NCI-H2196 (cell line): ENCODE measurements around the gene PDE6D.

Experiments
- DNase-seq: peaks from one replicate; lab custom pipeline; 2025; ENCODE audit not compliant: unreplicated experiment; lab: John Stamatoyannopoulos, UW

Gene PDE6D

GRCh38 chr2:231708773-231709635 is 72.1 kb downstream of the PDE6D start:
- no peak for DNase-seq

- DNase-seq, result peak; percentile 99
These were observed 72.9 kb downstream of the PDE6D start, which contains the start of gene PTMA for GRCh38 chr2:231707927-231708772. PTMA (plus strand) TSS chr2:231708525; CDS start chr2:231708707, 182 bp downstream.

- no peak for DNase-seq
These were observed 73.5 kb downstream of the PDE6D start for GRCh38 chr2:231707625-231707926.

DNA sequence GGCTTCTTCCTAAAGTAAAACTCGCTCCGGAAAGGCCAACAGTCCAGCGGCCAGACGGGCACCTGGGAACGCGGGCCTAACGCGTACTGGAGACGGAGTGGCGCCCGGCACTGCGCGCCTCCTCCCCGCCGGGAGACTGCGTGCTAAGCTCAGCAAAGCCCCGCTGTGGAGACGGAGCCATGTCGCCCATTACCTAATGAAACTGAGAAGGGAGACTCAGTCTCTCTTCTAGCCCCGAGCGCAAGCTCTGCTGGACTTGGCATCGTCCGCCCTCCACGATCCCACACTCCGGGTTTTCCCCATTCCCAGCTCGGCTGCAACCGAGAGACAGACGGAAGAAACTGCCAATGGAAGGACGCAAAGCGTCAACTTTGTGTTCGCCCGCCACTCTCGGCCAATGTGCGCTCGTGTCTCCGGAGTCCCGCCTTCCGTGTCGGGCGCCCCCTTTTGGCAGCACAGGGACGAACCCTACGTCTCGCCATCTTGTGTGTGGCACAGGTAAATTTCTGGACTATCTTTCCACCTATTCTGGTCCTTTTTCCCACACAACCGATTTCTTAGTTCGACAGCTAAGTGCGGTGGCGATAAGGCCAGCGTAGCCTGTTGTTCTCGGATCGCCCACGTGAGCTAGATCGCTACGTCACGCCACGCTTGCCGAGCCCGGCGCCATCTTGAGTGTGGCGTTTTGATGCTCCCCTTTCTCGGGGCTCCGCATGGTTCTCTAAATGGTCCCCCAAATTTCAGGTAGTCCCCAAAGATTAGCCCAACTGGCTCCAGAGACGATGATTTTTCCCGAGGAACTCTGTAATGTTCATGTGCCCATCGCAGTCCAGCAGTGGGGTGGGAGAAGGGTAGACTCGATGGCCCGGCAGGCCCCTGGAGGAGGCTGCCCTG is 74.1 kb downstream of the PDE6D start:
- peak; percentile 99 for DNase-seq

GRCh38 chr2:231704017-231704416 is 77.1 kb downstream of the PDE6D start:
- no peak for DNase-seq

DNA sequence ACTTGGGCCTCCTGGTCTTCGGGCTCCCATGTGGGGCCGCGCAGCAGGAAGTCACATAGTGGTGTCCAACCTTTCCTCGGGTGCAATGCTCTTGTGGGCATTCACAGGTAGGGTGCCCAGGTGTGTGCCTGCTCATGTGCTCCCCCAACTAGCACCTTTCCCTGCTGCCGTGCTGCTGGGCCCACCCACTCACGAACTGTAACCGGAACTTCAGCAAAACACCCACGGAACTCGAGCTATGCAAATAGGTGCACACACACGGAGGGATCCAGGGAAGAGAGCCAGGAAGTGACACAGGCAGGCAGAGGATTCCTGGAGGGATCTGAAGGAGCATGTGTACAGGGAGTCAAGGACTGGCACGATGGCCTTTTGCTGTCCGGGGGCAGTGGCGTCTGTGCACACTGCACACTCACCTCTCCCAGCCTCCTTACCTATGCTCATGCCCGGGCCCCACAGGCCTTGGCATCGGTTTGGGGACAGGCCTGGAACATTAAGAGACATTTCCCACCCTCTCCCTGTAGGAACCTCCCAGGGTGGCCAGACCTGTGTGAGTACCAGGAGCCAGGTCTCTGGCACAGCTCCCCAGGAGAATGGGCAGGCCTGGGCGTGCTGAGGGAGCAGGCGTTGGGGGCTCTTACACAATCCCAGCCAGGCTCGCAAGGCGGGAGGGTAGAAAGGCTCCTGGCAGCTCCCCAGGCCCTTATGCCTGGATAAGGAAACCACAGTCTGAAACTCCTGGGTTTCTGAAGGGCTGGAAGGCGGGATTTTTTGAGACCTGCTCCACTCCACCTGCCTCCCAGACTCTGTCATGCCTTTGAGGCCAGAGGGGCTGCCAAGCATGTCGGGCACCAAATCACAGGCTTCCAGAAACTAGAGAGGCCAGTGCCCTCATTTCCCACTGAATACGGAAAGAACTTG is 79.4 kb downstream of the PDE6D start:
- DNase-seq, result peak; percentile 93

GRCh38 chr2:231699006-231699405 is 82.1 kb downstream of the PDE6D start:
- DNase-seq, result no peak

DNA sequence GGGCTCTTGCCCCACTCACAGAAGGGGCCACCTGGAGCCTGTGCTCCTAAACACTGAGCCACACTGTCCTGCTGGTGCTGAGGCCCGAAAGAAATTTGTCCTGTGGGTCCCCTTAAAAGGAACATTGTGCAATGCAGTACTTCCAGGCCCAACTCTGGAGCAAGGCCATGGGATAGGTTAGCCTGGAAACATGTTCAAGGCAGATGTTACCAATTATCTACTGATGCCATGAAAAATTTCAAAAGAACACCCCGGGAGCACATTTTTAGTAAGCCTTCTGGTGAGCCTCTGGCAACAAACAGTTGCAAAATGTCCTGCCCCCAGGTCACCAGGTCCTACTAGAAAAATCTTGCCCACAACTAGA is 85.1 kb downstream of the PDE6D start:
- DNase-seq, result no peak

- no peak for DNase-seq
These were observed 87.1 kb downstream of the PDE6D start for GRCh38 chr2:231693956-231694355.

DNA sequence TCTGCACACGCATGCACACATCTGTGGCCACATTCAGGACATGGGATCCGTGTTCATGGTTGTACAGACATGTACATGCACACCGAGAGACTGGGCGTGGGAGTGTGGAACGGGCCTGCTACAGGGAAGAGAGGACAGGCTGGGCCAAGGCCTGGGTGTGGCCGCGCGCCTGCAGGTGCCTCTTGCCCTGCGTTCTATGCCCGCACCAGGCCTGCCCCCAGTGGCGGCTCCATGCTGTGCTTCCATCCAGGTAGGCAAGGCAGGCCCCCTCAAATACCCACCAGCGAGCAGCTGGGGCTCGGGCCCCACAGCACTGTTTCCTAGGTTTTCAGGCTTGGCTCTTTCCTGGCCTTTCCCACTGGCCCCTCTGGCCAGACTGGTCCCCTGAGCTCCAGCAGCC is 88.2 kb downstream of the PDE6D start:
- no peak for DNase-seq

DNA sequence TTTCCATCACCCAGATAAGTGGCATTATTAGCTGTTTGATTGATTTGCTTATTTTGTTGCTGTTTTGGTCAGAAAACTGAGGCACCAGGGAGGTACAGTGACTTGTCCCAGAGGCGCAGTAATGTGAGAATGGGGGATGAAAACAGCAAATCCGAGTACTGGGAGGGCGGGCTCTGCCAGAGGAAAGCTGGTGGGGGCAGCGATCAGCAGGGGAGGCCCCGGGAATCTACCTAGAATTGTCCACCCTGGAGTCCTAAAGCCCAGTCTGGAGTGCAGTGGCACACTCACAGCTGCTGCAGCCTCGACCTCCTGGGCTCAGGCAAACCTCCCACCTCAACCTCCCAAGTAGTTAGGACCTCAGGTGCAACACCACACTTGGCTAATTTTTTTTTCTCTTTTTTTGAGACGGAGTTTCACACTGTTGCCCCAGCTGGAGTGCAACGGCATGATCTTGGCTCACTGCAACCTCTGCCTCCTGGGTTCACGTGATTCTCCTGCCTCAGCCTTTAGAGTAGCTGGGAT is 89.8 kb downstream of the PDE6D start:
- DNase-seq, result no peak

GRCh38 chr2:231689124-231689893 is 91.8 kb downstream of the PDE6D start:
- DNase-seq, result no peak

DNA sequence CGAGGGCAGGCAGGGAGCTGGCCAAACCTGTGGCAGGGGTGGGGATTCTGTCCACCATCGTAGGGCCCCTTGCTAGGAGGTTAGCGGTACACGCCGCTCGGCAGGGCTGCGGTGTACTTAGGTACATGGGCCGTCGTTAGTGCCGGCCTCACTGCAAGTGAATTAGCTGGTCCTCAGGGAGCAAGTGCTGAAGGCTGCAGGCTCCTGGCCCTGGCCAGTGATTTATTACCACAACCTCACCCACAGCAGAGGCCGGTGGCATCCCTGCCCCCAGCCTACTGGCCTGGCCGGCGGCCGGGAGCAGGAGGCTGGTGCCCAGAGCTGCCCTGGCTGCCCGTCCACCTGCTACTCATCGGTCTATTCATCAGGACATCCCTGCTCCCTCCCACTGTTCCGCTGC is 92.4 kb downstream of the PDE6D start:
- DNase-seq, result no peak

- DNase-seq, result no peak
These were observed 93.1 kb downstream of the PDE6D start for GRCh38 chr2:231687961-231688360.

DNA sequence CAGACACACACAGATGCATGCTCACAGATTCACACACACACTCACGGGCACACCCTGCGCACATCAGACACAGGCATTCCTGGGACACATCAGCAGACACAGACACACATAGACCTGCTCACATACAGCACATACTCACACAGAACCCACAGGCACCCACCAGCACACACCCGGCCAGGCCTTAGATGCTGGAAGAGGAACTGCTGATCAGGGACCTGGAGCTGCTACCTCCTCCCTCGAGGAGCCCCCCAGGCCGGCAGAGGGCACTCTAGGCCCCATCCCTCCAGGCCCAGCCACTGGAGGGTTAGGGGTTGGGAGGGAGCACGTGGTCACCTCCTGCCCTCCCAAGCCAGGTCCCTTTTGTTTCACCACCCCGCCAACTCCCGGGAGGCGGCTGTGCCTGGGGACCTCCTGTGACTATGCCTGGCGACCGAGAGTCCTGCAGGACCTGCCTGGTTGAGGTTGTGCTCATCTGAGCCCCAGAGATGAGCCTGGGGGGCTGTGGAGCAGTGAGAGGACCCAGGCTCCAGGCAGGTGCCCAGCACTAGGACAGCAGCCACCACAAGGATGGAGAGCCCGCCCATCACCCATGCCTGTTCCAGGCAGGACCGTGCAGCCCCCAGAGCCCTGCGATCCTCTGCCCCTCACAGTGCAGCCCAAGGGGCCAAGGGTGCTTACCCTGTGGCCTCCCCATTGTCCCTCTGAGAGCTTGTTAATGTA is 93.8 kb downstream of the PDE6D start:
- DNase-seq, result peak; percentile 72

DNA sequence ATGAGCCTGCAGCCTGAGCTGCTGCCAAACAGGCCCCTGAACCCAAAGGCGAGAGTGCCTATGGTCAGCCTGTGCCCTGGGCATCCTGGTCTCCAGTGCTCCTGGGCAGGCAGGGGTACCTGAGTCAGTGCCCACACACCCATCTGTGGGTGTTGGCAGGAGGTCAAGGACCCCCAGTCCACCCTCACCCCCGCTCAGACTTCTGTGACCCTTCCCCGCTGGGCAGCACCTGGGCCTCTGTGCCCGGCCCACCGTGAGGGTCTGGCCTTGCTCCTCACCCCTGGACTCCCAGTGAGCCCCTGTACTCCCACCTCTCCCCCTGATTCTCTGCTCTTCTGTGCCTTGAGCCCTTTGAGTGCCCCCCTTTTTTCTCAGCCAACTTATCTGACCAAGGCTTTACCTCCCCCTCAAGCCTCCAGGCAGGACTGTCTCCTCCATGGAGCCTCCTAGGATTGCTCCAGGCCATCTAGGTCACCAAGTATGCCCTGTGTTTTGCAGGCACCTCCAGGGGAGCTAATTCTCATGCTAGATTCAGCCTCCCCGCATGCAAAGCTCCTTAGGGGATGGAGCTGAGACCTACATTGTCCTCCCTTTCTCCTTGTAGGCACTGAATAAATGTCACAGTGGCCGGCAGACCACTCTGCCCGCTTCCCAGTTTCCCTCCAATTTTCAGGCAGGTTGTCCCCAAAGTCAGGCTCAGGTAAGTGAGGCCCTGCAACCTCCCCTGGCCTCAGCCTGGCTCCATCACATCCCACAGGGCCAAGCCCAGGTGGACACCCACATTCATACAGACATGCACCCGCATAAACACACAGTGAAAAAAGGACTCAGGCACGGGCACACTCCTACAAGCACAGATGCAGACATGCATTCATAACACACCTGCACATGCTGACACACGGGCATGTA is 94.6 kb downstream of the PDE6D start:
- no peak for DNase-seq

DNA sequence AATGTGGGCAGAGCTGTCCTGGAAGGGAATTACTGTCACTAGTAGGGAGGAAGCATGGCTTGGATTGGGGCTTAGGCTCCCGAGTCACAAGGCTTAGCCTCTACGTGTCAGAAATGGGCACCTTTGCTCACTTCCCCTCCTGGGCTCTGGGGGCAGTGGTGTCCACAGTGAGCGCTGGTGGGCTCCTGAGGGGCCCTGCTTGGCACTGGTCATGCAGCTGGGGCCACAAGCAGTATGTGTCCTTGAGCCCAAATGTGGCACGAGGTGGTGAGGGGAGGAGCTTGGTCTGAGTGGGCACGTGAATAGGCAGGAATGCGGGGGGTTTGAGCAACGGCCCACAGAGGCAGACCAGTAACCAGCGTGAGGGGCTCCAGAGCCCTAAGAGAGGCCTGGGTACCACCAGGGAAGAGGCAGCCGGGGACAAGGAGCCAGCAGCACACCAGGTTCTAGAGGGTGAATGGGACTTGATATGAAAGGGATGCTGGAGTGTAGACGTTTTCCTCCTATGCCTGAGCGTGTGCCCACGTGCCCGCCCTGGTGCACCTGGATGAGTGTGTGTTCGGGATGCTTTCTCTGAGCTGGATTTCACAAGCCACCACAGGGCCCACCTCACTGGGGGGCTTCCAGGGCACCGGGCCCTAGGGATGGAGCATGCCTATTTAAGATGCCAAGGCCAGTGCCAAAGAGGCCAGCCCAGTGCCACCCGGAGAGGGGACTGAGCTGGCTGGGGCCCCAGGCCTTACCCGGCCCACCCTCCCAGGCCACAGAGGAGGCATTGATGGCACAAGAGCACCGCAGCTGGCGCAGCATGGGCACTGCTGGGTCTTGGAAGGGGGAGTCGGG is 95.5 kb downstream of the PDE6D start:
- DNase-seq, result peak; percentile 46
